HCT116 (cell line): ENCODE measurements around the gene COPS2. TPM values are rescaled to one million over a fixed set of nuclear protein-coding genes. Genes with fewer than 3 reads are reported as not detected.

ENCODE experiments used
- ATAC-seq: fragments of 200-7000 bp; cut with Tn5 transposase; 2 replicates; pipeline ENCODE4 v1.9.1; 2020; ENCODE audit warnings: mild to moderate bottlenecking, moderate library complexity
- BruUV-seq: library from RNA; stranded (reverse); fragments of 400-500 nt; replicated peaks from 2 replicates; lab custom pipeline; 2021; lab: Mats Ljungman, UMichigan
- CTCF ChIA-PET: fragments of 300-600 bp; sonication (Branson Sonifier 250); formaldehyde crosslinking; loops from one replicate; lab custom pipeline; 2021; ENCODE audit warnings: antibody characterized with exemption; lab: Charles Lee
- POLR2A ChIA-PET: fragments of 300-600, 350-600 bp; sonication (Branson Sonifier 250); formaldehyde crosslinking; loops from one replicate; lab custom pipeline; 2021; ENCODE audit warnings: antibody characterized with exemption; lab: Charles Lee
- RAD21 ChIA-PET, 2 experiments: fragments of 300-600 bp; sonication (Branson Sonifier 250); formaldehyde crosslinking; loops; one replicate each; lab custom pipeline; 2023; ENCODE audit warnings: low total read pairs in 2 of 2; ENCODE audit not compliant: uncharacterized antibody in 2 of 2, unreplicated experiment in 2 of 2, low non-redundant PET in 1 of 2; lab: Charles Lee
- DNase-seq: peaks from one replicate; pipeline ENCODE4 v3.0.0-alpha.2; 2010; ENCODE audit warnings: low read depth, low spot score
- H2AFZ ChIP-seq: fragments of 200-600 bp; shearing (Covaris generic), sonication (generic); 2 replicates; pipeline ENCODE4 v1.6.1; 2017; ENCODE audit warnings: low read depth, mixed run types, mixed read lengths, antibody characterized with exemption, low read length; ENCODE audit not compliant: poor library complexity, severe bottlenecking
- H3K27ac ChIP-seq: 2 replicates; pipeline ENCODE4 v1.5.1; 2012; ENCODE audit warnings: low read depth, low read length
- H3K27me3 ChIP-seq: fragments of 200-600 bp; sonication (generic); 2 replicates; pipeline ENCODE4 v1.6.1; 2016; ENCODE audit warnings: mixed run types, low read length, mixed read lengths; ENCODE audit not compliant: insufficient read depth
- H3K36me3 ChIP-seq, 2 experiments: fragments of 200-500 bp in 1 of 2; fragments of 200-600 bp in 1 of 2; sonication (Bioruptor generic) in 1 of 2; sonication (generic) in 1 of 2; 2 replicates each; pipeline versions ENCODE4 v1.5.1 to v1.6.1; 2014 to 2016; ENCODE audit warnings: low read length in 2 of 2, inconsistent platforms in 1 of 2, mixed read lengths in 1 of 2, mixed run types in 1 of 2; ENCODE audit not compliant: insufficient read depth in 2 of 2, control insufficient read depth in 1 of 2
- H3K4me1 ChIP-seq, 2 experiments: fragments of 200-600 bp in 1 of 2; sonication (generic) in 1 of 2; 2 replicates each; pipeline versions ENCODE4 v1.5.1 to v1.6.1; 2012 to 2017; ENCODE audit warnings: low read length in 2 of 2, inconsistent platforms in 1 of 2, mild to moderate bottlenecking in 1 of 2, mixed read lengths in 1 of 2, mixed run types in 1 of 2, moderate library complexity in 1 of 2; ENCODE audit not compliant: insufficient read depth in 2 of 2, control insufficient read depth in 1 of 2
- H3K4me2 ChIP-seq: fragments of 200-600 bp; sonication (generic); 2 replicates; pipeline ENCODE4 v1.6.1; 2017; ENCODE audit warnings: mixed run types, low read length, mixed read lengths
- H3K4me3 ChIP-seq, 2 experiments: fragments of 200-600 bp in 1 of 2; sonication (generic) in 1 of 2; replicated peaks in 1 of 2; 2 replicates each; pipeline ENCODE4 v1.5.1; 2011 to 2016; ENCODE audit warnings: low read length in 2 of 2, control low read depth in 1 of 2, low read depth in 1 of 2, mild to moderate bottlenecking in 1 of 2, mixed read lengths in 1 of 2, mixed run types in 1 of 2
- H3K79me2 ChIP-seq: fragments of 200-600 bp; sonication (generic); 2 replicates; pipeline ENCODE4 v1.6.1; 2017; ENCODE audit warnings: mild to moderate bottlenecking, mixed run types, low read length, moderate library complexity, mixed read lengths; ENCODE audit not compliant: insufficient read depth
- H3K9ac ChIP-seq: fragments of 200-600 bp; sonication (generic); 2 replicates; pipeline ENCODE4 v1.6.1; 2016; ENCODE audit warnings: low read length, mixed read lengths
- H3K9me2 ChIP-seq: fragments of 200-600 bp; sonication (generic), shearing (Covaris generic); 2 replicates; pipeline ENCODE4 v1.6.1; 2017; ENCODE audit warnings: mixed run types, mild to moderate bottlenecking, moderate library complexity; ENCODE audit not compliant: insufficient read depth
- H3K9me3 ChIP-seq, 2 experiments: fragments of 200-500 bp in 1 of 2; fragments of 200-600 bp in 1 of 2; sonication (Bioruptor generic) in 1 of 2; sonication (generic) in 1 of 2; 2 replicates each; pipeline ENCODE4 v1.6.1; 2014 to 2017; ENCODE audit warnings: low read length in 2 of 2, mixed read lengths in 2 of 2, inconsistent platforms in 1 of 2, low read depth in 1 of 2, mild to moderate bottlenecking in 1 of 2, mixed run types in 1 of 2, moderate library complexity in 1 of 2; ENCODE audit not compliant: control insufficient read depth in 1 of 2, insufficient read depth in 1 of 2
- H4K20me1 ChIP-seq: fragments of 200-600 bp; sonication (generic), shearing (Covaris generic); 2 replicates; pipeline ENCODE4 v1.6.1; 2017; ENCODE audit warnings: mixed run types, mild to moderate bottlenecking, moderate library complexity; ENCODE audit not compliant: insufficient read depth
- ATF3 ChIP-seq: IDR thresholded peaks from 2 replicates; pipeline ENCODE4 v1.6.1; 2012
- CBX3 ChIP-seq: IDR thresholded peaks from 2 replicates; pipeline ENCODE4 v1.6.1; 2012; ENCODE audit warnings: low read depth
- CEBPB ChIP-seq: IDR thresholded peaks from 2 replicates; pipeline ENCODE4 v1.6.1; 2012; ENCODE audit warnings: low read depth
- CTCF ChIP-seq, 3 experiments: fragments of 200-600 bp in 1 of 3; sonication (generic) in 1 of 3; IDR thresholded peaks in 2 of 3; conservative IDR thresholded peaks in 1 of 3; 2 replicates each; pipeline ENCODE4 v1.5.1; 2012 to 2017; ENCODE audit warnings: low read depth in 2 of 3, low read length in 2 of 3, antibody characterized with exemption in 1 of 3, borderline replicate concordance in 1 of 3, control low read depth in 1 of 3, mild to moderate bottlenecking in 1 of 3, mixed read lengths in 1 of 3, mixed run types in 1 of 3, moderate library complexity in 1 of 3; ENCODE audit not compliant: insufficient read depth in 1 of 3
- EGR1 ChIP-seq: IDR thresholded peaks from 2 replicates; pipeline ENCODE4 v1.6.1; 2012; ENCODE audit warnings: low read depth
- ELF1 ChIP-seq: IDR thresholded peaks from 2 replicates; pipeline ENCODE4 v1.6.1; 2012; ENCODE audit warnings: low read depth, borderline replicate concordance
- EZH2 ChIP-seq: fragments of 200-600 bp; sonication (generic); IDR thresholded peaks from 2 replicates; pipeline ENCODE4 v1.6.1; 2017; ENCODE audit warnings: antibody characterized with exemption, mixed run types
- EZH2phosphoT487 ChIP-seq: fragments of 200-600 bp; IDR thresholded peaks from 2 replicates; pipeline ENCODE4 v1.6.1; 2018; ENCODE audit warnings: antibody characterized with exemption, borderline replicate concordance
- FOSL1 ChIP-seq: IDR thresholded peaks from 2 replicates; pipeline ENCODE4 v1.6.1; 2012; ENCODE audit warnings: low read depth
- JUND ChIP-seq: IDR thresholded peaks from 2 replicates; pipeline ENCODE4 v1.6.1; 2012
- MAX ChIP-seq: IDR thresholded peaks from 2 replicates; pipeline ENCODE4 v1.6.1; 2012
- POLR2A ChIP-seq: IDR thresholded peaks from 2 replicates; pipeline ENCODE4 v1.7.0; 2011; ENCODE audit warnings: borderline replicate concordance; ENCODE audit not compliant: insufficient read depth, insufficient read length; ENCODE audit errors: extremely low read depth
- REST ChIP-seq: IDR thresholded peaks from 2 replicates; pipeline ENCODE4 v1.6.1; 2012; ENCODE audit warnings: low read depth
- SIN3A ChIP-seq: IDR thresholded peaks from 2 replicates; pipeline ENCODE4 v1.6.1; 2012; ENCODE audit warnings: low read depth
- SP1 ChIP-seq: IDR thresholded peaks from 2 replicates; pipeline ENCODE4 v1.6.1; 2012; ENCODE audit warnings: low read depth
- SRF ChIP-seq: IDR thresholded peaks from 2 replicates; pipeline ENCODE4 v1.6.1; 2012; ENCODE audit warnings: low read depth
- YY1 ChIP-seq: IDR thresholded peaks from 2 replicates; pipeline ENCODE4 v1.6.1; 2011; ENCODE audit warnings: low read length, low read depth, moderate library complexity, mild to moderate bottlenecking; ENCODE audit not compliant: insufficient replicate concordance; ENCODE audit errors: extremely low read depth
- ZBTB33 ChIP-seq: IDR thresholded peaks from 2 replicates; pipeline ENCODE4 v1.6.1; 2011; ENCODE audit warnings: mild to moderate bottlenecking, low read length, moderate library complexity; ENCODE audit not compliant: insufficient replicate concordance; ENCODE audit errors: extremely low read depth
- ZFX ChIP-seq: fragments of 450-650 bp; IDR thresholded peaks from 2 replicates; pipeline ENCODE4 v1.6.1; 2017
- ZNF274 ChIP-seq: fragments of 200-500 bp; sonication (Bioruptor generic); IDR thresholded peaks from 2 replicates; pipeline ENCODE4 v1.6.1; 2014; ENCODE audit warnings: mild to moderate bottlenecking, low read depth, low read length, inconsistent platforms
- intact Hi-C: fragments of 100-400 bp; cut with micrococcal nuclease; formaldehyde crosslinking; loops from 2 replicates; pipeline ENCODE4 v1.10.0; 2022
- total RNA-seq: library from RNA; stranded (reverse); gene quantifications from one replicate; pipeline ENCODE4 v1.2.1, GENCODE V29; 2021; ENCODE audit not compliant: unreplicated experiment

The COPS2 gene
- total RNA-seq, 1 experiment from 2014 or later, result 93.6 TPM

- H3K27ac ChIP-seq, result no peak overlapping the region
- no peaks in the 10 kb centered on the region for H4K20me1 ChIP-seq
- H3K9me2 ChIP-seq, result no peaks in the 10 kb centered on the region
- H2AFZ ChIP-seq, result no peak overlapping the region
- H3K9me3 ChIP-seq, result no peaks in the 10 kb centered on the region
- no peak overlapping the region for H3K4me3 ChIP-seq
- no peak for ATAC-seq
- no peak overlapping the region for H3K9ac ChIP-seq
- CTCF ChIA-PET, result no interaction called here
- H3K4me2 ChIP-seq, result no peak overlapping the region
- TF ChIP-seq POLR2A, result no peak
- TF ChIP-seq ZBTB33, result no peak
- TF ChIP-seq ZFX, result no peak
- no peak for TF ChIP-seq SP1
- no peak for TF ChIP-seq ZNF274
- TF ChIP-seq EZH2, result no peak
- no peak for TF ChIP-seq FOSL1
- no peak for TF ChIP-seq EZH2phosphoT487
- TF ChIP-seq ELF1, result no peak
- no peak for TF ChIP-seq CBX3
- no peak for TF ChIP-seq MAX
- TF ChIP-seq YY1, result no peak
- no peak for TF ChIP-seq CEBPB
- no peak for TF ChIP-seq SRF
- no peak for TF ChIP-seq CTCF (IDR thresholded peaks at IDR 0.05 in 2 of 3, conservative IDR thresholded peaks at IDR 0.05 in 1 of 3; ENCODE audit: borderline replicate concordance in 1 of 3, insufficient read depth in 1 of 3, low read depth in 2 of 3, low read length in 2 of 3)
- no peak for TF ChIP-seq ATF3
- no peak for TF ChIP-seq EGR1
- no peak for TF ChIP-seq SIN3A
- TF ChIP-seq JUND, result no peak
- TF ChIP-seq REST, result no peak
- TF ChIP-seq, all 23 proteins: peak for 0
- POLR2A ChIA-PET, result no interaction called here
- no TSS peak for BruUV-seq
- Histone ChIP-seq H3K27me3 (no peaks in the 10 kb centered on the region), H3K79me2 (no peaks in the 10 kb centered on the region), H3K4me1 (peaks cover 4 to 6% of the 10 kb centered on the region in 2 experiments; a peak in 3 of 4 replicates), H3K36me3 (no peaks in the 10 kb centered on the region)
- RAD21 ChIA-PET, result no interaction called here
- intact Hi-C loops, result no loop called here
- DNase-seq, result no peak
These were observed 9.5 kb upstream of the COPS2 start for GRCh38 chr15:49164865-49165264.
